MM.1S (cell line): ENCODE measurements around the gene NDUFAB1.

Experiments used
- CTCF ChIP-seq: fragments of 300-600 bp; sonication (generic); IDR thresholded peaks from 2 replicates; pipeline ENCODE4 v1.5.1; 2016; ENCODE audit warnings: antibody characterized with exemption, low read length, mixed read lengths
- EZH2 ChIP-seq: fragments of 300-600 bp; sonication (generic); optimal IDR thresholded peaks from 2 replicates; pipeline ENCODE3; 2017; ENCODE audit warnings: low read depth, mild to moderate bottlenecking, antibody characterized with exemption, low read length, mixed read lengths

- no peak for TF ChIP-seq CTCF
- no peak for TF ChIP-seq EZH2
Observed at GRCh38 chr16:23580391-23580790, 15.7 kb downstream of the NDUFAB1 start.
